Stimulated activated CD8-positive, alpha-beta memory T cell treated with anti-CD3 and anti-CD28 coated beads, Interleukin-12 subunit alpha, Interleukin-12 subunit beta, amount 100 ng/mL, for 4 hours (primary cell): ENCODE data around the gene ABCA13.

Source experiments
- DNase-seq: peaks from one replicate; pipeline ENCODE4 v3.0.0-alpha.2; 2020; ENCODE audit warnings: low read depth

The ABCA13 gene

GRCh38 chr7:48428091-48428684 is 256.9 kb downstream of the ABCA13 start:
- no peak for DNase-seq

- DNase-seq, result no peak
Observed at GRCh38 chr7:48429117-48429516, 257.9 kb downstream of the ABCA13 start.

- DNase-seq, result no peak
Observed at GRCh38 chr7:48438206-48438605, 266.9 kb downstream of the ABCA13 start.

DNA sequence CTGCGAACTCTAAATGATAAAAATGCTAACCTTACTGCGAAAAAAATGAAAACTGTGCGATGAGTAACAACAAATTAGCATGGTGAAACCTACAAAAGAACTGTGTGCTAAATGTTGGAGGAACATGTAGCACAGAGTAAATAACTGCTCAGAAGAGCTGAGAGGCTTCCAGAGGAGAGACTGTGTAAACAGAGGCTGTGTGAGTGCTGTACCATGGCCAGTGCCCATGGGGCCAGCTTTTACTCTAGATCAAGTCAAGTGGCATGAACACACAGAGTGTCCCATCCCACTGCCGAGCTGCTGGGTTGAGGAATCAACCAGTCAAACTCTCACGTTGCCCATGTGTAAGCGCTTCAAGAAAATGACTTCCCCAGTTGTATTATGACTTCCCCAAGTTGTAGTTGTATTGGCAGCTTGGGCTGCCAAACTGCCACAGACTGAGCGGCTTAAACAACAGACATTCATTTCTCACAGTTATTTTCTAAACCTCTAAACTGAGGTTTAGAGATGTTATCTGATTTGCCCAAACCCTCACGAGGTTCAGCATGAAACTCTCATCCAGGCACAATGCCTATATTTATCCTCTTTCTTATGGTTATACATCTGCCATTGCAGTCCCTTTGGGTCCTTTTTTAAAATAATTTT is 270.7 kb downstream of the ABCA13 start:
- no peak for DNase-seq

GRCh38 chr7:48443051-48443450 is 271.8 kb downstream of the ABCA13 start:
- no peak for DNase-seq

DNA sequence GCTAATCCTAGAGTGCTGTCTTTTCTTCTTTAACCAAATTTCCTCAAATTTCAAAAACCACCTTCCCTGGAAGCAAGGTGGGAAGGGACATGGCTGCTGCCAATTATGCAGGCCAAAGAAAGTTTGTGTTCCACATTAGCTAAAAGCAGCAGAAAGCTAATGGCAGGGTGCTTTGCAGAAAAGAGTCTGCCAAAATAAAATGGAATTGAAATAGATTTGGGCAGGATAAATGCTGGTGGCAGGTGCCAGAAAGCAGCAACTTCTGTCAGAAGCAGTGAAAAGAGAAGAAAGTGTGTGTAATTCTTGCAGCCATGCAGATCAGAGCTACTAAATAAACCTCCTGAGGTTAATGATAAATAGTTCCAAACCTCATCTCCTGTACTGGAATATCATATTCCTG is 275.5 kb downstream of the ABCA13 start:
- DNase-seq, result no peak

- DNase-seq, result no peak
Observed at GRCh38 chr7:48452218-48452617, 281.0 kb downstream of the ABCA13 start.

- no peak for DNase-seq
Observed at GRCh38 chr7:48454750-48455192, 283.5 kb downstream of the ABCA13 start.

GRCh38 chr7:48455363-48455762 is 284.1 kb downstream of the ABCA13 start:
- DNase-seq, result no peak

- no peak for DNase-seq
Observed at GRCh38 chr7:48458701-48459524, 287.7 kb downstream of the ABCA13 start.

- DNase-seq, result no peak
Observed at GRCh38 chr7:48466713-48467112, 295.5 kb downstream of the ABCA13 start.

DNA sequence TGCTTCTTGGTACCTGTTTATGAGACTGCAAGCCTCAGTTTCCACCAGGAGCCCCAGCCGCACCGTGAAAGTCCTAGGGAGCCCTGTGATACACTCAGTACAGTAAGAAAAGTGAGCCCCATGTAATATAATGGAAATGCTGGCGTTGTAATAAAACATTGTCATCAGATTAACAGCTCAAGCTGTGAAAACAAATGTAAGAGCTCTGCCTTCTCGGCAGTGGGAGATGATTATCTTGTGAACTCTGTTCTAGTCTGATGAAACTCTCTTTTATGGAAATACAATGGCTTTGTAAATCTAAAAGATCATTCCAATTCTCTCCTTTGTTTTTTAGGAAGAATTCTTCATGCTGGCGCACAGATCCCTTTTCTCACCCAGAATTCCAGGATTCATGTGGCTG is 299.9 kb downstream of the ABCA13 start:
- DNase-seq, result no peak

DNA sequence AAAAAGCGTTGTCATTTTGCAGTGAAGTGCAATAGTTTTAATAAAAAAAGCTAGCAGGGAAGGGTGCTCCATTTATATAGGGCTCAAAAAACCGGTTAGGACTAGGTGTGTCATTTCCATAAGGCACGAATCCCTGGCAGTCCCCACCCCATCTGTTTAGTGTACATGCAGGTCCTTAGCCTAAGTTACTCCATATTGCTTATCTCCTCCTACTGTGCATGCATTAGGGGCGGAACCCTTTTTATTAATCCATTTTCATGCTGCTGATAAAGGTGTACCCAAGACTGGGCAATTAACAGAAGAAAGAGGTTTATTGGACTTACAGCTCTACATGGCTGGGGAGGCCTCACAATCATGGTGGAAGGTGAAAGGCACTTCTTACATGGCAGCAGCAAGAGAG is 301.4 kb downstream of the ABCA13 start:
- DNase-seq, result no peak

DNA sequence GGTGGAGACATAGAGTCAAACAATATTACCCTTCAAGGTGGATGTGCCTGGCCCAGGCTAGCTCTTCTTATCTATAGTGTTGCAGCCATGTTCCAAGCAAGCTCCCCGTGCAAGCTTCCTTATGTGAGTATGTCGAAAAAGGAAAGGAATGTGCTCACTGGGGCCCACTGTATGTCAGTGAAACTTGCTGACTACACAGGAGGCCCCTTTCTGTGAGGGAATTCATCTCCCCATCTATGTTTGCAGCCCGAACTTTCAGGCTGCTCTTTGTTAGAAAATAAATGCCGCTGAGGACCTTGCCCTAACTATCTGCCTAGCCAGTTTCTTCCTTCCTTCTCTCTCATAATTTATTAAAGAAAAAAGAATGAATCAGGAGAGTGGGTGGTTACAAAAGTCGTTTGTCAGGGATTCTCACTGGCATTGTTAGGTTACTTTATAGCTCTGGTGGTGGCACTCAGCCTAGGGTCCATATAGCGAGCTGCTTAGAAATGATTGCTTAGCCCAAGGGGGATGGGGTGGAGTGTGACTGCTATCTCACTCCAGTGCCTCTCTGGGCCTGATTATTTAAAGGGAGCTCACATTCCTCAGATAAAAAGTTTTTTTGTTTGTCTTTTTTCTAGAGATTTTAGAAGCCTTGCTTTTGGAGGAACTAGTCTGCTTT is 302.1 kb downstream of the ABCA13 start:
- no peak for DNase-seq

DNA sequence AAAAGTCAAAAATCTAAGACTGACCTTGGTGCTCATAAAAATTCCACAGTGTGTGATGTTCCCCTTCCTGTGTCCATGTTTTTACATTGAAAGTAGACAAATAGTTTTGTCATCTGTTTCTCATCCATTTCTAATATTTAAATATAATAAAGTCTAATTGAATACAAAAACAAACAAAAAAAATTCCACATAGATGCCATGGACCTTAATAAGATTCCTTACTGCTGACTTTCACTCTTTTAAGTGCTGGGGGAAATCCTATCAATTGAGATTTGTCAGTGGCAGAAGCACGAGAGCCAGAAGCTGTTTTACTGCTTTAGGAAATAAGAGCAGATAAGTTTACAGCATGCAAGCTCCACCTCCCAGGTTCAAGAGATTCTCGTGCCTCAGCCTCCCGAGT is 310.0 kb downstream of the ABCA13 start:
- DNase-seq, result no peak

DNA sequence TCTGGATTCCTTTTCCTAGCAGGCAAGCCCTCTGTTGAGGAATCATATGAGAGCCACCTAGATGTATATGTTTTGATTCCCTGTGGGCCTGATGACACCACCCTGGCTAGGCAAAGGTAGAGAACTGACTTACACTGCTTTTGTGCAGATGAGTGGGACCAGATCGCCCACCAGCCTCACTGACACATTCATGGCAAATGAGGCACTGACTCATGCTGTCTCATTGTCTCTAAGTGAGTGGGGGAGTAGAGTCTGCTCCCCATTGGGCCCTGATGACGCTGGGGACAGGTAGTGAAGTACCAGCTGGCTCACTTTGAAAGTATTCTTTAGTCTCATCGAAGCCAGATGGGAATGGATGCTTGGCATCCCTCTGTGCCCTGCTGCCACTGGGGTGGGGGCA is 326.3 kb downstream of the ABCA13 start:
- DNase-seq, result no peak

GRCh38 chr7:48502021-48502420 is 330.8 kb downstream of the ABCA13 start:
- DNase-seq, result no peak

DNA sequence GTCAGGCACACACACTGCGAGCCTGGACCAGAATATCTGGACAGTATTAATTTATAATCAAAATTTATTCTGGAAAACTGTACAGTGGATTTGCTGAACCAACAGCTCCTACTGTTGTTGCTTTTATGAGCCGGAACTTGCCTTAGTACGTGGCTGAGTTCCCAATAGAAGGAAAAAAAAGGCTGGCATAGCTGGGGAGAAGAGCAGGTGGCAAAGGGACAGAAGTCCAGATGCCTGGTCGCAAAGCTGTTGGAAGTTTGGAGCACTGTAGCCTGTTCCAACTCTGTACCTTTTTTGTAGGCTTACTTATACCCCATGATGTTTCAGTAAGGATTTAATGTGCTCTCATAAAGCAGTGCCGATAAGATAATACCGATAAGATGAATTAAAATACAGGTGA is 333.8 kb downstream of the ABCA13 start:
- no peak for DNase-seq

- no peak for DNase-seq
Observed at GRCh38 chr7:48505466-48505865, 334.2 kb downstream of the ABCA13 start.

DNA sequence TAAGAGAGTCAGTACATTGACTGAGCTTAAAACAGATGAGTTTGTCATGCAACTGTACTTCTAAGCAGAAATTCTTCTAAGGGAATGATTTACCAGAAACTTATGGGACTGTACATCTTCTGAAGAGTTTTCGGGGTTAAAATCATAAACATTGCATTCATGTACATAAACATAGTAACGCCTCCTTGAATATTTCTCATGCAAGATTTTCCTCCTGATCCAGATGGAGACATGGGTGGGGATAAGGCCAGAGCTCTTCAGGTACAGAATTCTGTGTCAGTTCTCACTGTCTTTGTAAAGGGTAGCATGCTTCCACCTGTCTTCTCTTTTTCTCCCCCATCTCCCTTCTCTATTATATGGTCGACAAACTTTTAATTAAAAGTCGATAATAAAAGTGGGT is 335.3 kb downstream of the ABCA13 start:
- DNase-seq, result no peak

GRCh38 chr7:48511080-48511479 is 339.8 kb downstream of the ABCA13 start:
- no peak for DNase-seq

- no peak for DNase-seq
Observed at GRCh38 chr7:48512892-48513291, 341.6 kb downstream of the ABCA13 start.

- DNase-seq, result no peak
Observed at GRCh38 chr7:48515171-48515570, 343.9 kb downstream of the ABCA13 start.
